RPMI7951 (cell line): ENCODE data around the gene GJA5. TPM values are rescaled to one million over a fixed set of nuclear protein-coding genes. Genes with fewer than 3 reads are reported as not detected.

Experiments used
- DNase-seq: peaks from one replicate; pipeline ENCODE4 v3.0.0-alpha.2; 2012; ENCODE audit warnings: low read depth
- total RNA-seq: library from RNA; depleted of rRNA; stranded (reverse); fragments of >200 nt; shearing (Covaris generic); gene quantifications from 2 replicates; pipeline ENCODE4 v1.2.3, GENCODE V29; 2014; rRNA removed

GJA5 gene
- 0.12 TPM in 1 of 2 replicates, not detected in the other for total RNA-seq

DNA sequence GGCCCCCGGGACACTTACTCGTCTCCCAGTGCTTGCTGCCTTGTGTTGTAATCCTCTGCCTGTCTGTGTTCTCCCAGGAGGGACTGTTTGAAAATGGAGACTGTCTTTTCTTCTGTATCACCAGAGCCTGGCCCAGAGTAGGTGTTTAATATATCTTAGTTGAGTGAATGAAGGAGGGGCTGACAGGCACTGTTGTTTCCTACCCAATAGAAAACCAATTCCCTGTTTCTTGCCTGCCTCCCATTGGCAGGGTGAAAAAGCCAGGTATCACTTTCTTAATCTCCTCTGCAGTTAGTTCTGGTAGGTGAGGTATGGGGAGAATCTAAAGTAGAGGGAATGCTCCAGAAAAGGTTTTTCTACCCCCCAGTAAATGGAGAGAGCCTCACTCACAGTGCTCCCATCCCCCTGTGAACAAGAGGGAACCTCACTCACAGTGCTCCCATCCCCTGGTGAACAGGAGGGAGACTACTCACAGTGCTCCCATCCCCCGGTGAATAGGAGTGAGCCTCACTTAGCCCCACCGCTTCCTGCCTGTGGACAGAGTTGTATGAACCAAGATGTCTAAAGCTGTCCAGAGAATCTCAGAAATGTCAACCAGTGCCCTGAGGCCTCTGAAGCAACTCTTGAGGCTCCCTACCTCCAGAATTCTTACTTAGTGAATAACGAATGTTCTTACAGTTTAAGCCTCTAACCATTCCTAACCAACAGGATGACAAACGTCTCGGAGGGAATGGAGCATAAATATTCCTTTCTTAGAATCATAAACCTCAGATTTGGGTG lies at the start of gene GJA5:
TSS of gene GJA5 (minus strand) at position 122 of the 780 bp plus-strand sequence. CDS start 1,364 bp downstream, outside the sequence.
- DNase-seq, result peak; percentile 58

DNA sequence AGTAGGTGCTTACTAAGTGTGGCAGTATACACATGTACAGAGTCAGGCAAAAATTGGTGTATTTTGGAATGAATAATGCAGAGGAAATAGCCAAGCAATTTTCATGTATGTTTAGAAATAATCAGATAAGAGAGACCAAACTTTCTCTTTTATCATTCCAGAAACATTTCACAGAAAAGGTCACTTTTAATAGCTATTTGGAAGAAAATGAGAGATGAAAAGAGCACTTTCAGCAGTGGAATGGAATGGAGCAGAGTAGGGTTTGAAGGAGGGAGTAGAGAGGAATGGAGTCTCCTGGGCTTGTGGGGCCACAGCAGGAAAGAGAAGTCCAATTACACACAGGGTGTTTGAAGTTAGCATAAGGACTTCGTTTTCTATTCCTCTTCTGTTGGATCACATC lies 48.8 kb upstream of the GJA5 start:
- no peak for DNase-seq

GRCh38 chr1:147808025-147808424 lies 47.6 kb upstream of the GJA5 start:
- no peak for DNase-seq

- DNase-seq, result no peak
These were observed 47.0 kb upstream of the GJA5 start for GRCh38 chr1:147807405-147807804.

- no peak for DNase-seq
These were observed 44.7 kb upstream of the GJA5 start for GRCh38 chr1:147804942-147805723.

- DNase-seq, result no peak
These were observed 40.4 kb upstream of the GJA5 start for GRCh38 chr1:147800804-147801203.

- no peak for DNase-seq
These were observed 38.3 kb upstream of the GJA5 start for GRCh38 chr1:147798731-147799130.

DNA sequence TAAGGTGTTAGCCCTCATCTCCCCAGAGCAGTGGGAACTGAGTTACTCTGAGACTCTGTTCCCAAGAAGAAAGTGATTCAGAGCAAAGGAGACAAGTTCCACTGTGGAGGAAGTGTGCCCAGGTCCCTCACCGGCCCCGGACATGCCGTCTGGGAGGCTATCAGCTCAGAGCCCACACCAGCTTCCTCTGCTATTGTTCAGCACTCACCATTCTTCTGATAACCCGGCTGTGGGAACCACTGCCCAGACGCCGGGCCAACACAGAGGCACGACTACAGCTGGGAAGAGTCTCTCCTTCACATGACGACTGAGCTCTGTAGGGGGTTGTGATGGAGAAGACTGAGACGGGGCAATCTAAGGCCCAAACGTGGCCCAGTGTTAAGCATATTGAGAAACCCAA lies 34.2 kb upstream of the GJA5 start:
- DNase-seq, result no peak

DNA sequence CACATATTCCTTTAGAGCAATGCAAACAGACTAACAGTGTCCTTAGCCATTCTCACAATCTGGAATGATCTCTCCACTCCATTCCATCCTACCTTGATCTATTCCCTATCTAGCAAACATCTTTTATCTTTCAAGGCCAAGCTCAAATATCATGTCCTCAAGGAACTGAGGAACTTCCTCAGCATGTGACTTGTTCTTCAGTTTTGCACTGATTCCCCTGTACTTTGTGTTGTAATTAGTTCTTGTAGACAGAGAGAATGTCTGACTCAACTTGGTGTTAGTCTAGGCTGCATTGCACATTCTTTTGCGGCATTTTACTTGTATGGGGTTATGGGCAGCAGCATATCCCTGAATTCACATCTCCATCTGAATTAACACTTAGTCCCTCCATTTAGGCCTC lies 31.5 kb upstream of the GJA5 start:
- no peak for DNase-seq

DNA sequence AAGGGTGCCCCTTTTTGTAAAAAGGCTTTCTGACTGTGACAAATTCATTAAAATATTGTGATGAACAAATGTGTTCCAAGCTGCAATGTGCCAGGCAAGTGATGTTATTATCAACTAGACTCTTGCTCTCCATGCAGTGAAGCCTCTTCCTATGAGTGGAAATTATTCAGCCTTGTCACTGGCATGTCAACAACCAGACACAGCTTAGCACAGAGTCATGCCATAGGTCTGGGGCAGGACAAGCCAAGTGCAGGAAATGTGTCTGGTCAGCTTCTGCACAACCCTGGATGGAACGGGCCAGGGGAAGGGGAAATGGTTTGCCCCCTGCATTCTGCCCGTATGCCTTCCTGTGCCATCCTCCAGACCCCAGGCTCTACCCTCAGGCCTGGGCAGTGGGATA lies 27.4 kb upstream of the GJA5 start:
- no peak for DNase-seq

GRCh38 chr1:147786536-147786935 lies 26.1 kb upstream of the GJA5 start:
- DNase-seq, result no peak

- DNase-seq, result no peak
These were observed 25.5 kb upstream of the GJA5 start for GRCh38 chr1:147785794-147786506.

DNA sequence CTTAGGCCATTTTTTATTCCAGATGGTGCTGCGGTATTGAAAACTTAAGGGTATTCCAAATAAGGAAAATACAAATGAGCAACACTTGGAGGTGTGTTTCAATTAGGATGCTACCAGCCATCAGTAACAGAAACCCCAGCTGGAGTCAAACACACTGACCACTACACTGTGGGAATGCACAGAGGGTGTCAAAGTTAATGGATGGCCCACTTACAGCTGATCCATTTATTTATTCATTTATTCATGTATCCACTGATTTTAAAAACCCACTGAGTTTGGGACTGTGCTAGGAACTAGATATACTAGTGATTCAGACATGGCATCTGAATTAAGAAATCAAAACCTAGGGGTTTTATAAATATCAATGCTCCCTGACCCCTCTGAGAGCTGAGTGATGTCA lies 24.5 kb upstream of the GJA5 start:
- no peak for DNase-seq

- DNase-seq, result no peak
These were observed 20.7 kb upstream of the GJA5 start for GRCh38 chr1:147781056-147781471.

DNA sequence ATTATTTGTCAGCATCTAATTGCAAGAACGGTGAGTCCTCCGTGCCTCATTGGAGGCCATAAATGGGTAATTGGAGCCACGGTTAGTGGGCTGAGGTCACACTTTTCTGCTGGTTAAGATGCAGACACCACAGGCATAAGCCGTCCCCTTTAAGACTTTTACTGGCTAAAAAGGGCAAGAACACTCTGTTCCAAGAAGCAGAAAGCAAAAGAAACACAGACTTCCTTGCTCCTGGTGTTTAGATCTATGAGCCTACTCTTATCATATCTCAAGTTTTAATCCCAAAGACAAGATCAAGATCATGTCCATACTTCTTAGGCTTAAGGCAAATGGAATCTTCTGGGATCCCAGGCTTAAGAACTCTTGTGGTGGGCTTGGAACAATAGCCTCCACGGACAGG lies 17.3 kb upstream of the GJA5 start:
- no peak for DNase-seq

- no peak for DNase-seq
These were observed 12.9 kb upstream of the GJA5 start for GRCh38 chr1:147773215-147773715.

- DNase-seq, result no peak
These were observed 12.2 kb upstream of the GJA5 start for GRCh38 chr1:147772570-147772969.

GRCh38 chr1:147771226-147772125 lies 11.1 kb upstream of the GJA5 start:
- DNase-seq, result no peak

DNA sequence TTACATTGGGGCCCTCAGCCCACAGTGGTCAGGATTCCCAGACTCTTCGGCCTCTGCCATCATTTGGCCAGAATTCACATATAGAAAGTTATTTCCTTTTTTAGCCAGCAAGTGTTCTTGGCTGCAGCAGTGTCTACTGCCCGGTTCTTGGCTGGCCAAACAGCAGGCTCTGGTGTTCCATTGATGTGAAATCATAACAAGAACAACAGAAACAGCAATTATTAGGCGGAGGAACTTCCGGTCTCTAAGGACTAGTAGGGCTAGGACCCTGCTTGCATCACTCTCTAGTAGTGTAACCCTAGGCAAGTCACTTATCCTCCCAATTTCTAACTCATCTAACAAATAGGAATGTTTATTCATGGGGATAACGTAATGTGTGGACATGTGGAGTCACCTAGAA lies 8.7 kb upstream of the GJA5 start:
- DNase-seq, result no peak

- DNase-seq, result no peak
These were observed 8.2 kb upstream of the GJA5 start for GRCh38 chr1:147768582-147768981.

GRCh38 chr1:147768101-147768500 lies 7.7 kb upstream of the GJA5 start:
- DNase-seq, result no peak
